H1 (cell line): ENCODE data around the gene C2CD5. TPM values are rescaled to one million over a fixed set of nuclear protein-coding genes. Genes with fewer than 3 reads are reported as not detected.

Source experiments
- CTCF ChIA-PET: fragments of 300-600 bp; sonication (Branson Sonifier 250); formaldehyde crosslinking; loops from one replicate; lab custom pipeline; 2021; ENCODE audit not compliant: partially characterized antibody; lab: Charles Lee
- POLR2A ChIA-PET: fragments of 300-600 bp; sonication (Branson Sonifier 250); formaldehyde crosslinking; loops from one replicate; lab custom pipeline; 2021; ENCODE audit warnings: inconsistent platforms; ENCODE audit not compliant: partially characterized antibody; lab: Charles Lee
- DNase-seq, 2 experiments: peaks; one replicate each; pipeline versions ENCODE4 v3.0.0 to v3.0.0-alpha.2; 2010 to 2022; ENCODE audit warnings: low spot score in 2 of 2, low read depth in 1 of 2, mixed read lengths in 1 of 2
- FAIRE-seq: peaks from 2 replicates; lab custom pipeline; 2011; peaks lifted over from hg19 to GRCh38; lab: Jason Lieb, UNC
- H2AFZ ChIP-seq: 2 replicates; pipeline ENCODE4 v1.8.1; 2012; ENCODE audit warnings: low read length, inconsistent platforms
- H2AK5ac ChIP-seq: 2 replicates; pipeline ENCODE4 v1.6.1; 2013; ENCODE audit warnings: low read depth, low read length
- H2BK120ac ChIP-seq: replicated peaks from 2 replicates; pipeline ENCODE3; 2013; ENCODE audit warnings: low read depth, low read length, inconsistent platforms
- H2BK12ac ChIP-seq: 2 replicates; pipeline ENCODE4 v1.6.1; 2013; ENCODE audit warnings: low read depth, low read length
- H2BK15ac ChIP-seq: 2 replicates; pipeline ENCODE4 v1.6.1; 2013; ENCODE audit warnings: low read length
- H2BK20ac ChIP-seq: 2 replicates; pipeline ENCODE4 v1.6.1; 2013; ENCODE audit warnings: low read length
- H2BK5ac ChIP-seq: 2 replicates; pipeline ENCODE4 v1.6.1; 2013; ENCODE audit warnings: low read depth, low read length
- H3K14ac ChIP-seq: 2 replicates; pipeline ENCODE4 v1.6.1; 2013; ENCODE audit warnings: inconsistent platforms; ENCODE audit not compliant: insufficient read length
- H3K18ac ChIP-seq: 2 replicates; pipeline ENCODE4 v1.6.1; 2013; ENCODE audit warnings: low read length; ENCODE audit errors: extremely low read depth
- H3K23ac ChIP-seq: 2 replicates; pipeline ENCODE4 v1.6.1; 2013; ENCODE audit warnings: inconsistent platforms; ENCODE audit not compliant: insufficient read length
- H3K23me2 ChIP-seq: 2 replicates; pipeline ENCODE4 v1.6.1; 2013; ENCODE audit warnings: low read depth, low read length
- H3K27ac ChIP-seq: 2 replicates; pipeline ENCODE4 v1.6.1; 2011; ENCODE audit warnings: low read depth, low read length, inconsistent platforms
- H3K27me3 ChIP-seq, 4 experiments: replicated peaks in 1 of 4; 1 replicate in 1 of 4; 2 replicates in 3 of 4; pipeline versions ENCODE4 v1.6.1 to v1.8.1; 2011 to 2013; ENCODE audit warnings: low read length in 3 of 4, mild to moderate bottlenecking in 3 of 4, inconsistent platforms in 2 of 4, mixed read lengths in 2 of 4, moderate library complexity in 1 of 4; ENCODE audit not compliant: control insufficient read depth in 3 of 4, insufficient read depth in 3 of 4; ENCODE audit errors: extremely low read depth in 1 of 4
- H3K36me3 ChIP-seq, 4 experiments: 2 replicates each; pipeline versions ENCODE4 v1.6.1 to v1.8.1; 2011 to 2013; ENCODE audit warnings: mild to moderate bottlenecking in 4 of 4, low read length in 3 of 4, moderate library complexity in 2 of 4, control low read depth in 1 of 4, inconsistent platforms in 1 of 4; ENCODE audit not compliant: insufficient read depth in 4 of 4, control insufficient read depth in 2 of 4
- H3K4ac ChIP-seq: replicated peaks from 2 replicates; pipeline ENCODE3; 2013; ENCODE audit warnings: low read length, low read depth, mixed read lengths, inconsistent platforms; ENCODE audit not compliant: insufficient read length
- H3K4me1 ChIP-seq, 4 experiments: replicated peaks in 1 of 4; 1 replicate in 1 of 4; 2 replicates in 3 of 4; pipeline versions ENCODE4 v1.6.1 to v1.8.1; 2011 to 2013; ENCODE audit warnings: low read length in 3 of 4, inconsistent platforms in 2 of 4, mixed read lengths in 1 of 4; ENCODE audit not compliant: insufficient read depth in 4 of 4, control insufficient read depth in 3 of 4
- H3K4me2 ChIP-seq, 2 experiments: 2 replicates each; pipeline versions ENCODE4 v1.6.1 to v1.8.1; 2011 to 2013; ENCODE audit warnings: low read depth in 2 of 2, low read length in 2 of 2, control low read depth in 1 of 2, inconsistent platforms in 1 of 2, mild to moderate bottlenecking in 1 of 2; ENCODE audit not compliant: insufficient read depth in 1 of 2
- H3K4me3 ChIP-seq, 4 experiments: fragments of 200-600, 300-600 bp in 1 of 4; sonication (generic), shearing (Covaris generic), sonication (Bioruptor Twin) in 1 of 4; 2 replicates each; pipeline versions ENCODE4 v1.5.1 to v1.8.1; 2011 to 2016; ENCODE audit warnings: low read length in 4 of 4, low read depth in 3 of 4, control low read depth in 2 of 4, inconsistent platforms in 2 of 4, mild to moderate bottlenecking in 2 of 4, mixed read lengths in 1 of 4, moderate library complexity in 1 of 4; ENCODE audit not compliant: insufficient read depth in 2 of 4; ENCODE audit errors: extremely low read depth in 1 of 4
- H3K56ac ChIP-seq: replicated peaks from 2 replicates; pipeline ENCODE3; 2013; ENCODE audit warnings: low read depth, mild to moderate bottlenecking, mixed read lengths, low read length, inconsistent platforms; ENCODE audit not compliant: insufficient read length
- H3K79me1 ChIP-seq: 2 replicates; pipeline ENCODE4 v1.6.1; 2013; ENCODE audit warnings: low read depth, low read length, control low read depth
- H3K79me2 ChIP-seq, 2 experiments: 2 replicates each; pipeline versions ENCODE4 v1.6.1 to v1.8.1; 2012 to 2013; ENCODE audit warnings: low read length in 2 of 2, mild to moderate bottlenecking in 2 of 2, inconsistent platforms in 1 of 2; ENCODE audit not compliant: insufficient read depth in 2 of 2, control insufficient read depth in 1 of 2
- H3K9ac ChIP-seq, 4 experiments: replicated peaks in 1 of 4; 1 replicate in 1 of 4; 2 replicates in 3 of 4; pipeline versions ENCODE4 v1.6.1 to v1.8.1; 2011 to 2013; ENCODE audit warnings: low read depth in 3 of 4, low read length in 3 of 4, control low read depth in 2 of 4, mild to moderate bottlenecking in 2 of 4, moderate library complexity in 2 of 4, inconsistent platforms in 1 of 4; ENCODE audit errors: extremely low read depth in 1 of 4
- H3K9me3 ChIP-seq, 2 experiments: 2 replicates each; pipeline versions ENCODE4 v1.6.1 to v1.8.1; 2012 to 2013; ENCODE audit warnings: mild to moderate bottlenecking in 2 of 2, moderate library complexity in 2 of 2, control low read depth in 1 of 2, inconsistent platforms in 1 of 2, low read depth in 1 of 2, low read length in 1 of 2, mixed read lengths in 1 of 2; ENCODE audit not compliant: insufficient read depth in 2 of 2
- H4K20me1 ChIP-seq, 2 experiments: replicated peaks in 1 of 2; 2 replicates each; pipeline versions ENCODE3 to v1.8.1; 2011 to 2013; ENCODE audit warnings: inconsistent platforms in 2 of 2, low read length in 2 of 2, mild to moderate bottlenecking in 1 of 2; ENCODE audit not compliant: insufficient read depth in 2 of 2, control insufficient read depth in 1 of 2
- H4K5ac ChIP-seq: 2 replicates; pipeline ENCODE4 v1.6.1; 2013; ENCODE audit warnings: low read length, low read depth, mixed read lengths, inconsistent platforms; ENCODE audit not compliant: insufficient read length
- H4K8ac ChIP-seq: 2 replicates; pipeline ENCODE4 v1.8.0; 2013; ENCODE audit warnings: mild to moderate bottlenecking, moderate library complexity, low read length, inconsistent platforms; ENCODE audit not compliant: insufficient read depth; ENCODE audit errors: extremely low read depth
- H4K91ac ChIP-seq: replicated peaks from 2 replicates; pipeline ENCODE3; 2013; ENCODE audit warnings: low read length, mixed read lengths, inconsistent platforms; ENCODE audit not compliant: insufficient read length
- CBX5 ChIP-seq: fragments of 300-800, 300-1000 bp; sonication (generic); IDR thresholded peaks from 2 replicates; pipeline ENCODE4 v1.7.1; 2016; ENCODE audit warnings: antibody characterized with exemption, low read length, low read depth
- CHD1 ChIP-seq: IDR thresholded peaks from 2 replicates; pipeline ENCODE4 v1.6.1; 2012; ENCODE audit warnings: low read depth, low read length, improper control_type of control experiment
- EGR1 ChIP-seq: IDR thresholded peaks from 2 replicates; pipeline ENCODE4 v1.6.1; 2011; ENCODE audit warnings: low read depth, low read length, borderline replicate concordance
- HDAC6 ChIP-seq: IDR thresholded peaks from one replicate; pipeline ENCODE4 v1.7.1; 2012; ENCODE audit warnings: low read depth, mild to moderate bottlenecking, inconsistent platforms, low read length, moderate library complexity
- KDM5A ChIP-seq: fragments of 200-600 bp; IDR thresholded peaks from 2 replicates; pipeline ENCODE4 v1.7.1; 2012; ENCODE audit warnings: mild to moderate bottlenecking, low read length, inconsistent platforms, mixed read lengths
- PHF8 ChIP-seq: fragments of 200-600 bp; sonication (generic); conservative IDR thresholded peaks from 2 replicates; pipeline ENCODE4 v1.7.1; 2012; ENCODE audit warnings: low read depth, mild to moderate bottlenecking, inconsistent platforms, low read length, moderate library complexity
- TAF1 ChIP-seq: IDR thresholded peaks from 2 replicates; pipeline ENCODE4 v1.6.1; 2011; ENCODE audit warnings: mild to moderate bottlenecking, low read depth, low read length
- WGBS, 2 experiments: shearing (Covaris generic) in 1 of 2; methylation state at CpG; one replicate each; pipeline versions ENCODE4 v1.1.6 to v1.1.7; 2013 to 2015; ENCODE audit warnings: low lambda C conversion rate in 2 of 2, mixed read lengths in 2 of 2, inconsistent platforms in 1 of 2, low coverage in 1 of 2, missing lambda C conversion rate in 1 of 2; ENCODE audit not compliant: insufficient replicate concordance in 2 of 2, insufficient coverage in 1 of 2, insufficient read length in 1 of 2; ENCODE audit errors: extremely low coverage in 1 of 2, missing lambda C conversion rate in 1 of 2; 5-methylcytosine and 5-hydroxymethylcytosine counted together
- polyA plus RNA-seq, 7 experiments: library from polyadenylated mRNA; depleted of rRNA in 3 of 7; stranded (reverse) in 5 of 7; unstranded in 2 of 7; fragments of >200 nt in 5 of 7; fragments of 200-250 nt in 2 of 7; gene quantifications; 1 replicate in 5 of 7; 2 replicates in 1 of 7; 4 replicates in 1 of 7; pipeline versions ENCODE4 v1.2.1 to v1.2.3, GENCODE V29; 2011 to 2013; ENCODE audit warnings: missing spikeins in 2 of 7, mixed read lengths in 2 of 7
- total RNA-seq: library from RNA; stranded (reverse); fragmentation: NEBNext Ultra II Directional; extraction: Animal tissue kit (Norgen Biotek cat#: 25700); gene quantifications from 2 replicates; pipeline ENCODE4 v1.2.1, GENCODE V29; 2021
- TF ChIP-seq, protein P1 (sequence below): IDR thresholded peaks from 2 replicates; pipeline ENCODE4 v1.6.1; 2012; ENCODE audit warnings: inconsistent platforms
- TF ChIP-seq, protein P2 (sequence below), 3 experiments: IDR thresholded peaks; 1 replicate in 2 of 3; 2 replicates in 1 of 3; pipeline versions ENCODE4 v1.5.1 to v1.6.1; 2011; ENCODE audit warnings: low read length in 3 of 3, mild to moderate bottlenecking in 3 of 3, inconsistent platforms in 2 of 3, low read depth in 1 of 3, moderate library complexity in 1 of 3; ENCODE audit not compliant: insufficient read depth in 1 of 3; ENCODE audit errors: control extremely low read depth in 1 of 3

The C2CD5 gene
- total and polyA plus RNA-seq, 2 of the 8 experiments (the other 6 are each of a cell fraction or from before 2014, with no cell fraction given), result 21.9 to 45.9 TPM

GRCh38 chr12:22577667-22578066, 33.3 kb upstream of the C2CD5 start:
- H3K27ac ChIP-seq, result no peak overlapping the region
- H3K4me3 ChIP-seq, result no peak overlapping the region
- ChIA-PET POLR2A (interaction anchor here (1.1 kb wide), 1 partner anchor 47 kb away, joined by 3 read pairs; the partner anchor contains the start of gene ETNK1), CTCF (interaction anchor here (1.5 kb wide), 1 partner anchor 94 kb away, joined by 4 read pairs; no protein-coding TSS in a partner anchor)
- H2AFZ ChIP-seq, result no peak overlapping the region
- no peak overlapping the region for H3K56ac ChIP-seq
- no peak overlapping the region for H2BK120ac ChIP-seq
- WGBS, 2 experiments, result 91% methylated on average over 1 of the region's 1 CpG; no CpG with 5 or more reads in 1 of the 2 experiments
- H3K9me3 ChIP-seq, result no peaks in the 10 kb centered on the region
- DNase-seq (no peak), FAIRE-seq (no peak)
- no peak overlapping the region for H2BK15ac ChIP-seq
- H3K36me3 ChIP-seq, result no peaks in the 10 kb centered on the region
- H3K23ac ChIP-seq, result no peak overlapping the region
- no peak overlapping the region for H4K91ac ChIP-seq
- H3K18ac ChIP-seq, result no peak overlapping the region
- no peak overlapping the region for H2BK12ac ChIP-seq
- H3K79me1 ChIP-seq, result no peaks in the 10 kb centered on the region
- H3K4me1 ChIP-seq, result no peaks in the 10 kb centered on the region
- no peak overlapping the region for H3K14ac ChIP-seq
- no peak overlapping the region for H4K8ac ChIP-seq
- no peak overlapping the region for H3K4me2 ChIP-seq
- no peak overlapping the region for H3K9ac ChIP-seq
- no peak overlapping the region for H2AK5ac ChIP-seq
- no peak overlapping the region for H2BK20ac ChIP-seq
- no peaks in the 10 kb centered on the region for H3K79me2 ChIP-seq
- no peaks in the 10 kb centered on the region for H3K23me2 ChIP-seq
- no peak overlapping the region for H4K5ac ChIP-seq
- H2BK5ac ChIP-seq, result no peak overlapping the region
- H3K27me3 ChIP-seq, result no peaks in the 10 kb centered on the region
- H3K4ac ChIP-seq, result no peak overlapping the region
- H4K20me1 ChIP-seq, result no peaks in the 10 kb centered on the region
- TF ChIP-seq EGR1 (no peak), TAF1 (no peak), CHD1 (no peak), KDM5A (no peak), HDAC6 (no peak), CBX5 (no peak), PHF8 (no peak)
- TF ChIP-seq, protein P1, sequence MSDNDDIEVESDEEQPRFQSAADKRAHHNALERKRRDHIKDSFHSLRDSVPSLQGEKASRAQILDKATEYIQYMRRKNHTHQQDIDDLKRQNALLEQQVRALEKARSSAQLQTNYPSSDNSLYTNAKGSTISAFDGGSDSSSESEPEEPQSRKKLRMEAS, result no peak
- TF ChIP-seq, protein P2, sequence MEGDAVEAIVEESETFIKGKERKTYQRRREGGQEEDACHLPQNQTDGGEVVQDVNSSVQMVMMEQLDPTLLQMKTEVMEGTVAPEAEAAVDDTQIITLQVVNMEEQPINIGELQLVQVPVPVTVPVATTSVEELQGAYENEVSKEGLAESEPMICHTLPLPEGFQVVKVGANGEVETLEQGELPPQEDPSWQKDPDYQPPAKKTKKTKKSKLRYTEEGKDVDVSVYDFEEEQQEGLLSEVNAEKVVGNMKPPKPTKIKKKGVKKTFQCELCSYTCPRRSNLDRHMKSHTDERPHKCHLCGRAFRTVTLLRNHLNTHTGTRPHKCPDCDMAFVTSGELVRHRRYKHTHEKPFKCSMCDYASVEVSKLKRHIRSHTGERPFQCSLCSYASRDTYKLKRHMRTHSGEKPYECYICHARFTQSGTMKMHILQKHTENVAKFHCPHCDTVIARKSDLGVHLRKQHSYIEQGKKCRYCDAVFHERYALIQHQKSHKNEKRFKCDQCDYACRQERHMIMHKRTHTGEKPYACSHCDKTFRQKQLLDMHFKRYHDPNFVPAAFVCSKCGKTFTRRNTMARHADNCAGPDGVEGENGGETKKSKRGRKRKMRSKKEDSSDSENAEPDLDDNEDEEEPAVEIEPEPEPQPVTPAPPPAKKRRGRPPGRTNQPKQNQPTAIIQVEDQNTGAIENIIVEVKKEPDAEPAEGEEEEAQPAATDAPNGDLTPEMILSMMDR (IDR thresholded peaks at IDR 0.05; ENCODE audit: control extremely low read depth in 1 of 3, insufficient read depth in 1 of 3, low read depth in 1 of 3, low read length in 3 of 3), result no peak
